OCI-LY7 (cell line): ENCODE results near the gene PDILT.

Experiments
- EZH2phosphoT487 ChIP-seq: fragments of 200-600 bp; sonication (generic); IDR thresholded peaks from 2 replicates; pipeline ENCODE4 v1.6.1; 2018; ENCODE audit warnings: low read depth, borderline replicate concordance, mild to moderate bottlenecking, mixed run types, antibody characterized with exemption, low read length, moderate library complexity, mixed read lengths
- TF ChIP-seq, protein P1 (sequence below): fragments of 200-600 bp; sonication (generic); conservative IDR thresholded peaks from 2 replicates; pipeline ENCODE4 v1.5.1; 2014; ENCODE audit warnings: mild to moderate bottlenecking, antibody characterized with exemption, low read length, moderate library complexity, mixed read lengths

DNA sequence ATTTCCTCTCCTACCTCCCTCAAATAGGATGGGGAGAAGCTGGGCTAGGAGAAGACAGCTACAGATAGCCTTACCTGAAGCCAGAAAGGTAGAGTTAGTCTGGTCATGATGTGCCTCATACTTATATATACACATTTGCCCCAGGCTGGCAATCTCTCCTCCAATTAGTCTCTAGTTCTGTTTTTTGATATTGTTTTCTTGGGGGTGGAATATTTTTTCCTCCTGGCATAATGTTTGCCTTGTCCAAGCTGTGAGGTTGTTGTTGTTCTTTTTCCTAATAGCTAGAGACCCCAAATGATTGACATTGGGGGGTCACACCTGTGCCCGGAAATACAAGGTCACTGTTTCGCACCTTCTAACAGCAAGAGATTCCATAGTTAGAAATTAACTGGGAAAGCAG lies 51.9 kb downstream of the PDILT start, which contains the start of gene UMOD:
- TF ChIP-seq, protein P1, sequence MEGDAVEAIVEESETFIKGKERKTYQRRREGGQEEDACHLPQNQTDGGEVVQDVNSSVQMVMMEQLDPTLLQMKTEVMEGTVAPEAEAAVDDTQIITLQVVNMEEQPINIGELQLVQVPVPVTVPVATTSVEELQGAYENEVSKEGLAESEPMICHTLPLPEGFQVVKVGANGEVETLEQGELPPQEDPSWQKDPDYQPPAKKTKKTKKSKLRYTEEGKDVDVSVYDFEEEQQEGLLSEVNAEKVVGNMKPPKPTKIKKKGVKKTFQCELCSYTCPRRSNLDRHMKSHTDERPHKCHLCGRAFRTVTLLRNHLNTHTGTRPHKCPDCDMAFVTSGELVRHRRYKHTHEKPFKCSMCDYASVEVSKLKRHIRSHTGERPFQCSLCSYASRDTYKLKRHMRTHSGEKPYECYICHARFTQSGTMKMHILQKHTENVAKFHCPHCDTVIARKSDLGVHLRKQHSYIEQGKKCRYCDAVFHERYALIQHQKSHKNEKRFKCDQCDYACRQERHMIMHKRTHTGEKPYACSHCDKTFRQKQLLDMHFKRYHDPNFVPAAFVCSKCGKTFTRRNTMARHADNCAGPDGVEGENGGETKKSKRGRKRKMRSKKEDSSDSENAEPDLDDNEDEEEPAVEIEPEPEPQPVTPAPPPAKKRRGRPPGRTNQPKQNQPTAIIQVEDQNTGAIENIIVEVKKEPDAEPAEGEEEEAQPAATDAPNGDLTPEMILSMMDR = no peak
- no peak for TF ChIP-seq EZH2phosphoT487
